Mucosa of rectum (tissue), 2 donors: ENCODE data around the gene GRID2IP.

Experiments used
- H3K27ac ChIP-seq, 2 donors: one replicate each; pipeline ENCODE4 v1.7.0; 2013; ENCODE audit warnings: inconsistent platforms in 2 of 2, low read depth in 2 of 2, low read length in 2 of 2
- H3K27me3 ChIP-seq, 2 donors: one replicate each; pipeline ENCODE4 v1.7.0; 2013; ENCODE audit warnings: low read length in 2 of 2; ENCODE audit not compliant: control insufficient read depth in 2 of 2, insufficient read depth in 2 of 2
- H3K36me3 ChIP-seq, 2 donors: one replicate each; pipeline ENCODE4 v1.7.0; 2013; ENCODE audit warnings: low read length in 2 of 2; ENCODE audit not compliant: control insufficient read depth in 2 of 2, insufficient read depth in 2 of 2
- H3K4me1 ChIP-seq, 2 donors: one replicate each; pipeline ENCODE4 v1.7.0; 2013; ENCODE audit warnings: low read length in 2 of 2, mild to moderate bottlenecking in 1 of 2; ENCODE audit not compliant: control insufficient read depth in 2 of 2, insufficient read depth in 2 of 2
- H3K4me3 ChIP-seq, 2 donors: one replicate each; pipeline ENCODE4 v1.7.0; 2013; ENCODE audit warnings: low read length in 2 of 2
- H3K9ac ChIP-seq, 2 donors: one replicate each; pipeline ENCODE4 v1.7.0; 2013; ENCODE audit warnings: low read length in 2 of 2, low read depth in 1 of 2, mild to moderate bottlenecking in 1 of 2
- H3K9me3 ChIP-seq, 2 donors: one replicate each; pipeline ENCODE4 v1.7.0; 2013; ENCODE audit warnings: low read length in 2 of 2; ENCODE audit not compliant: control insufficient read depth in 2 of 2
- donor health status: healthy.
- donor health status: Normal muscosa, but diverticular disease.

GRID2IP gene

GRCh38 chr7:6520163-6520981, 30.9 kb downstream of the GRID2IP start:
- Histone ChIP-seq H3K4me3 (no peak overlapping the region), H3K36me3 (no peaks in the 10 kb centered on the region), H3K4me1 (peaks cover 0 to 3% of the 10 kb centered on the region in 2 donors), H3K9ac (no peak overlapping the region), H3K27me3 (peaks cover 3% of the 10 kb centered on the region in 2 donors), H3K27ac (no peak overlapping the region), H3K9me3 (no peaks in the 10 kb centered on the region)

DNA sequence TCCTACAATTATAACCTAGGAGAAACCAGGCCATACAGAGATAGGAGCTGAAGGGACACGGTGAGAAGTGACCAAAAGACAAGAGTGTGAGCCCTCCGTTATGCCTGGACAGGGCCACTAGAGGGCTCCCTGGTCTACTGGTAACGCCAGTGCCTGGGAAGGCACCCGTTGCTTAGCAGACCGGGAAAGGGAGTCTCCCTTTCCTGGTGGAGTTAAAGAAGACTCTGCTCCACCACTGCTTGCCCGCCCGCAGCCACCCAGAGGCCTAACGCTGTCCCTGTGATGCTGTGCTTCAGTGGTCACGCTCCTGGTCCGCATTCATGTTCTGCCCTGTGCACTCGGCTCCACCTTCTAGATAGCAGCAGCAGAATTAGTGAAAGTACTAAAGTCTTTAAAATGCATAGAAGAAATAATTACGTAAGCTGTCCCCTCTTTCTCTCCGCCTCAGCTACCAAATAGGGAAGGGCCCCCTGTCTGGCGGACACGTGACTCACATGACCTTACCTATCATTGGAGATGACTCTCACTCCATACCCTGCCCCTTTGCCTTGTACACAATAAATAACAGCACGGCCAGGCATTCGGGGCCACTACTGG, 34.8 kb downstream of the GRID2IP start:
- H3K4me1 ChIP-seq: peaks cover 0 to 3% of the 10 kb centered on the region in 2 donors
- peaks cover 1 to 3% of the 10 kb centered on the region in 2 donors for H3K27me3 ChIP-seq
- H3K9me3 ChIP-seq: no peaks in the 10 kb centered on the region
- H3K4me3 ChIP-seq: peak overlapping the region; percentile 17 to 49
- H3K9ac ChIP-seq: no peak overlapping the region
- H3K27ac ChIP-seq: no peak overlapping the region
- no peaks in the 10 kb centered on the region for H3K36me3 ChIP-seq

DNA sequence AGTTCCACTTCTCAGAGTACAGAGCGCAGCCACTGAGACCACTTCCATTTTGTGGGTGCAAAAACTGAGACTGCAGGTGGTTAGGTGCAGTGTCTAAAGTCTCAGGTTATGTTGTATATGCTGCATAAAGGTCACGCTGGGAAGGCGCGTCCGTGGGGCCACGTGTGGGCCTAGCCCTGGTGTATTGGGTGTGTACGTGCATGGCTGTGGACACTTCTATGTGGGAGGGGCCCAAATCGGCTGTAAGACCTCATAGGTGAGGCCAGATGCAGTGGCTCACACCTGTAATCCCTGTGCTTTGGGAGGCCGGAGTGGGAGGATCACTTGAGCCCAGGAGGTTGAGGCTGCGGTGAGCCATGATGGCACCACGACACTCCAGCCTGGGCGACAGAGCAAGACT, 37.7 kb downstream of the GRID2IP start:
- no peaks in the 10 kb centered on the region for H3K27me3 ChIP-seq
- no peak overlapping the region for H3K27ac ChIP-seq
- no peak overlapping the region for H3K9ac ChIP-seq
- no peaks in the 10 kb centered on the region for H3K36me3 ChIP-seq
- no peaks in the 10 kb centered on the region for H3K9me3 ChIP-seq
- H3K4me1 ChIP-seq: peaks cover 0 to 3% of the 10 kb centered on the region in 2 donors
- no peak overlapping the region for H3K4me3 ChIP-seq

DNA sequence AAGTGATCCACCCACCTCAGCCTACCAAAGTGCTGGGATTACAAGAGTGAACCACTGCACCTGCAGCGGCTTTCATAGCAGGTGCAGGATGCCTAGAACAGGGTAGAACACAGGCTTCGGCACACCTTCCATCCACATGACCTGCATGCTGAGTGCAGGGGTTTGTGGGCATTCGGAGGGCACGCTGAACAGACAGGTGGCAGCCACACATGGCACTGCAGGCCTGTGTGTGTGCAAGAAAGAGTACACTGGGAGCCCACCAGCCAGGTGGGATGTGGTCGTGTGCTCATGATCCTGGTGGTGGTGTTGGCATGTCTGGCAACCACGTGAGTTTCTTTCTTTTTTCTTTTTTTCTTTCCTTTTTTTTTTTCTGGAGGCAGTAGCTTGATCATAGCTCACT, 38.4 kb downstream of the GRID2IP start:
- H3K27me3 ChIP-seq: no peaks in the 10 kb centered on the region
- no peak overlapping the region for H3K4me3 ChIP-seq
- no peaks in the 10 kb centered on the region for H3K36me3 ChIP-seq
- no peak overlapping the region for H3K27ac ChIP-seq
- H3K4me1 ChIP-seq: peaks cover 0 to 3% of the 10 kb centered on the region in 2 donors
- no peak overlapping the region for H3K9ac ChIP-seq
- no peaks in the 10 kb centered on the region for H3K9me3 ChIP-seq

- Histone ChIP-seq H3K4me1 (no peaks in the 10 kb centered on the region), H3K27me3 (no peaks in the 10 kb centered on the region)
These were observed 40.7 kb downstream of the GRID2IP start for GRCh38 chr7:6510476-6511133.

GRCh38 chr7:6508950-6509349, 42.3 kb downstream of the GRID2IP start:
- Histone ChIP-seq H3K36me3 (no peaks in the 10 kb centered on the region), H3K4me3 (no peak overlapping the region), H3K27me3 (no peaks in the 10 kb centered on the region), H3K27ac (no peak overlapping the region), H3K9me3 (no peaks in the 10 kb centered on the region), H3K9ac (no peak overlapping the region), H3K4me1 (peaks cover 5 to 7% of the 10 kb centered on the region in 2 donors)

More at GRCh38 chr7:6510476-6511133, 40.7 kb downstream of the GRID2IP start:
- no peak overlapping the region for H3K9ac ChIP-seq
- H3K4me3 ChIP-seq: no peak overlapping the region
- no peak overlapping the region for H3K27ac ChIP-seq
- H3K9me3 ChIP-seq: no peaks in the 10 kb centered on the region
- no peaks in the 10 kb centered on the region for H3K36me3 ChIP-seq

DNA sequence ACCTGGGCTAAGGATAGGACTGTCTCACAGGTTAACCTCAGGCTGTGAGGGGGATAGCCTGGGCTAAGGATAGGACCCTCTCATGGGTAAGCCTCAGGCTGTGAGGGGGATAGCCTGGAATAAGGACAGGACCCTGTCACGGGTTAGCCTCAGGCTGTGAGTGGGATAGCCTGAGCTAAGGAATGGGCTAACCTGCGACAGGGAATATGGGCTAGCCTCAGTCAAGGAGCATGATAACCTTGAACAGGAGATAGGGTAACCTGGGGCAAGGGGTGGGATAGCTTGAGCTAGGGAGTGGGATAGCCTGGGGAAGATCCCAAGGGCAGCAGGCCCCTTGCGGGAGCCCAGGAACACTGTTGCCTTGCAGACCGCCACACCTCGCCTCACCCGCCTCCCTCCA, 42.7 kb downstream of the GRID2IP start:
- Histone ChIP-seq H3K9me3 (no peaks in the 10 kb centered on the region), H3K27ac (no peak overlapping the region), H3K9ac (no peak overlapping the region), H3K4me1 (peaks cover 5 to 7% of the 10 kb centered on the region in 2 donors), H3K4me3 (no peak overlapping the region), H3K27me3 (no peaks in the 10 kb centered on the region), H3K36me3 (no peaks in the 10 kb centered on the region)

- H3K27me3 ChIP-seq: no peaks in the 10 kb centered on the region
- no peak overlapping the region for H3K9ac ChIP-seq
- H3K36me3 ChIP-seq: no peaks in the 10 kb centered on the region
- H3K4me1 ChIP-seq: peaks cover 5 to 7% of the 10 kb centered on the region in 2 donors
- no peak overlapping the region for H3K4me3 ChIP-seq
- no peak overlapping the region for H3K27ac ChIP-seq
- H3K9me3 ChIP-seq: no peaks in the 10 kb centered on the region
These were observed 43.4 kb downstream of the GRID2IP start for GRCh38 chr7:6507906-6508305.

- Histone ChIP-seq H3K9me3 (no peaks in the 10 kb centered on the region), H3K27ac (no peak overlapping the region), H3K4me3 (no peak overlapping the region), H3K36me3 (no peaks in the 10 kb centered on the region), H3K27me3 (no peaks in the 10 kb centered on the region), H3K4me1 (peaks cover 5 to 9% of the 10 kb centered on the region in 2 donors), H3K9ac (no peak overlapping the region)
These were observed 45.3 kb downstream of the GRID2IP start for GRCh38 chr7:6505685-6506559.
